ENCODE data around the gene KRTAP3-1. TPM values are rescaled to one million over a fixed set of nuclear protein-coding genes. Genes with fewer than 3 reads are reported as not detected.

KRTAP3-1 gene
- total RNA-seq, 1 experiment from 2014 or later = 1.6 TPM

DNA sequence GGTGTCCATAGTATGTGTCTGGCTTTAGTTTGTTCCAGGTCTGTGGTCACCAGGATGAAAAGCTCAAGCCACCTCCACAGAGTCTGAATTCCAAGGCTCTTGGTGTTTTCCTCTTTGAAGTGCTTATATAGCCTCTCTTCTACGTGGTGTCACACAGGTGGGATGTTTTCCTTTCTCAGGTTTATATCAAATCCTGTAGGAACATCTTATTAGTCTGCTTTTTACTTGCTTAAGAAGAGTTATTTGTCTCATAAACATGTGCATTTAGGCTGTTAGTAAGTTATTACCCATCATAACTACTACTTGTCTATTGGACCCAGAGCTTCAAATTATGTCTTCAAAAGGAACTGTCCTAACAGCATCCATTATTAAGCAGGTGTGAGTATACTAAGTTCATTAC, 42.1 kb downstream of the KRTAP3-1 start, which contains the start of gene KRT39:
Gene KRT39, minus strand, starts transcription at position 101 of the 400 bp plus-strand sequence. Its CDS starts 92 bp downstream, at position 9.
- no peak within 1 kb of the TSS for H3K27ac ChIP-seq (ENCODE audit: low read length)
- no peak within 1 kb of the TSS for H3K4me3 ChIP-seq (ENCODE audit: low read length)
- H3K27me3 ChIP-seq (ENCODE audit: low read length) = no peaks in the 10 kb centered on the region
- ChIA-PET POLR2A (ENCODE audit: unreplicated experiment) (no interaction called here), CTCF (no interaction called here)
- H4K20me1 ChIP-seq (ENCODE audit: low read length) = no peaks in the 10 kb centered on the region
- no peak for ATAC-seq
- intact Hi-C loops (cut with micrococcal nuclease) = no loop called here
- H3K36me3 ChIP-seq (ENCODE audit: low read depth, low read length) = no peaks in the 10 kb centered on the region; the same call in 1 of the 2 replicates
- H3K4me2 ChIP-seq (ENCODE audit: low read length) = no peak within 1 kb of the TSS
- H2AFZ ChIP-seq (ENCODE audit: low read length) = no peak within 1 kb of the TSS
- H3K79me2 ChIP-seq (ENCODE audit: low read length) = no peaks in the 10 kb centered on the region
- no peak for DNase-seq
- H3K4me1 ChIP-seq (ENCODE audit: insufficient read depth, low read length) = no peaks in the 10 kb centered on the region
- no peak for TF ChIP-seq EZH2phosphoT487 (IDR thresholded peaks at IDR 0.05; ENCODE audit: borderline replicate concordance, low read length)
- no peak for TF ChIP-seq CTCF (conservative IDR thresholded peaks at IDR 0.05; ENCODE audit: low read depth, low read length)
- TF ChIP-seq EZH2 (IDR thresholded peaks at IDR 0.05; ENCODE audit: low read length, unreplicated experiment) = no peak
- no peaks in the 10 kb centered on the region for H3F3A ChIP-seq (ENCODE audit: low read length, unreplicated experiment)
- H3K9me3 ChIP-seq (ENCODE audit: low read length) = no peaks in the 10 kb centered on the region
- no peaks in the 10 kb centered on the region for H3K9me2 ChIP-seq (replicated peaks; ENCODE audit: low read length)
- no TSS peak for BruUV-seq (replicated peaks)
- H3K9ac ChIP-seq (ENCODE audit: low read length) = no peak within 1 kb of the TSS

- Histone ChIP-seq H3F3A (ENCODE audit: low read length, unreplicated experiment) (no peaks in the 10 kb centered on the region), H3K36me3 (ENCODE audit: low read depth, low read length) (no peaks in the 10 kb centered on the region; the same call in 1 of the 2 replicates), H3K27ac (ENCODE audit: low read length) (no peak overlapping the region), H3K9me3 (ENCODE audit: low read length) (no peaks in the 10 kb centered on the region), H3K9me2 (replicated peaks; ENCODE audit: low read length) (no peaks in the 10 kb centered on the region), H4K20me1 (ENCODE audit: low read length) (no peaks in the 10 kb centered on the region), H3K79me2 (ENCODE audit: low read length) (no peaks in the 10 kb centered on the region), H2AFZ (ENCODE audit: low read length) (no peak overlapping the region), H3K27me3 (ENCODE audit: low read length) (no peaks in the 10 kb centered on the region), H3K4me1 (ENCODE audit: insufficient read depth, low read length) (peaks cover 7% of the 10 kb centered on the region), H3K9ac (ENCODE audit: low read length) (no peak overlapping the region), H3K4me2 (ENCODE audit: low read length) (no peak overlapping the region), H3K4me3 (ENCODE audit: low read length) (no peak overlapping the region)
- intact Hi-C loops (cut with micrococcal nuclease) = no loop called here
- no TSS peak for BruUV-seq (replicated peaks)
- ATAC-seq (no peak), DNase-seq (peak; percentile 38)
- ChIA-PET CTCF (no interaction called here), POLR2A (ENCODE audit: unreplicated experiment) (no interaction called here)
- TF ChIP-seq EZH2 (IDR thresholded peaks at IDR 0.05; ENCODE audit: low read length, unreplicated experiment) = no peak
- TF ChIP-seq EZH2phosphoT487 (IDR thresholded peaks at IDR 0.05; ENCODE audit: borderline replicate concordance, low read length) = no peak
- TF ChIP-seq CTCF (conservative IDR thresholded peaks at IDR 0.05; ENCODE audit: low read depth, low read length) = peak; percentile 65
Measured at GRCh38 chr17:40963838-40964237, 45.1 kb downstream of the KRTAP3-1 start.

GRCh38 chr17:40962059-40962561, 46.8 kb downstream of the KRTAP3-1 start:
- Histone ChIP-seq H4K20me1 (ENCODE audit: low read length) (no peaks in the 10 kb centered on the region), H3K9me3 (ENCODE audit: low read length) (no peaks in the 10 kb centered on the region), H3F3A (ENCODE audit: low read length, unreplicated experiment) (peaks cover 5% of the 10 kb centered on the region), H3K79me2 (ENCODE audit: low read length) (no peaks in the 10 kb centered on the region), H3K4me3 (ENCODE audit: low read length) (no peak overlapping the region), H3K9ac (ENCODE audit: low read length) (no peak overlapping the region), H3K27ac (ENCODE audit: low read length) (no peak overlapping the region), H3K4me1 (ENCODE audit: insufficient read depth, low read length) (peaks cover 24% of the 10 kb centered on the region), H3K27me3 (ENCODE audit: low read length) (no peaks in the 10 kb centered on the region), H3K36me3 (ENCODE audit: low read depth, low read length) (no peaks in the 10 kb centered on the region; the same call in 1 of the 2 replicates), H3K4me2 (ENCODE audit: low read length) (no peak overlapping the region), H3K9me2 (replicated peaks; ENCODE audit: low read length) (no peaks in the 10 kb centered on the region), H2AFZ (ENCODE audit: low read length) (no peak overlapping the region)
- DNase-seq = no peak
- POLR2A ChIA-PET (ENCODE audit: unreplicated experiment) = interaction anchor here (0.6 kb wide), 1 partner anchor 20 kb away, joined by 3 read pairs; no protein-coding TSS in a partner anchor
- CTCF ChIA-PET = no interaction called here
- no peak for TF ChIP-seq EZH2 (IDR thresholded peaks at IDR 0.05; ENCODE audit: low read length, unreplicated experiment)
- TF ChIP-seq EZH2phosphoT487 (IDR thresholded peaks at IDR 0.05; ENCODE audit: borderline replicate concordance, low read length) = no peak
- no peak for TF ChIP-seq CTCF (conservative IDR thresholded peaks at IDR 0.05; ENCODE audit: low read depth, low read length)
- intact Hi-C loops (cut with micrococcal nuclease) = no loop called here
- no TSS peak for BruUV-seq (replicated peaks)
- ATAC-seq = no peak
